PFSK-1 (cell line): Measurements from ENCODE around the gene CCER1.

Source experiments
- POLR2AphosphoS5 ChIP-seq: IDR thresholded peaks from 2 replicates; pipeline ENCODE4 v1.6.1; 2012; ENCODE audit warnings: low read depth, mild to moderate bottlenecking, control low read depth, low read length, moderate library complexity
- SIN3A ChIP-seq: IDR thresholded peaks from 2 replicates; pipeline ENCODE4 v1.6.1; 2012; ENCODE audit warnings: mild to moderate bottlenecking, low read length, moderate library complexity, borderline replicate concordance; ENCODE audit not compliant: insufficient read depth
- TAF1 ChIP-seq: IDR thresholded peaks from 2 replicates; pipeline ENCODE4 v1.6.1; 2012; ENCODE audit warnings: low read length, control low read depth, borderline replicate concordance; ENCODE audit not compliant: insufficient read depth

DNA sequence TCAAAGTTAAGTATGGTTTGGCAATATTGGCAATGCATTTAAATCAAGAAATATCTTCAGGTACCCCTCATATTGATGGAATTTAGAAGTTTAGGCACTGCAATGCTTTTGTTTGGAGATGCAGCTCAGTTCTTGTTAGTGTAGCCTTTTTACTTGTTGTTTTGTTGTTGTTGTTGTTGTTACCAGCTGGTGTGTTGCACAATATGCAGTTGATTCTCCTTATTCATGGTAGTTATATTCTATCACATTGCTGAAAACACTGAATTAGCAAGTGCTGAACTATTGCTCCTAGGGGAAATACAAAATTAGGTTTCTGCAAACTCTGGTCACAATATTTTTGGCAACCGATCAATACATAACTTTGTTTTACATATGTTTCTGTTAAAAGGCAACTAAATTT is 34.8 kb downstream of the CCER1 start:
- TF ChIP-seq POLR2AphosphoS5: no peak
- TF ChIP-seq TAF1: no peak
- TF ChIP-seq SIN3A: no peak
